Measurements from ENCODE around the gene TOMM34.

The TOMM34 gene, protein sequence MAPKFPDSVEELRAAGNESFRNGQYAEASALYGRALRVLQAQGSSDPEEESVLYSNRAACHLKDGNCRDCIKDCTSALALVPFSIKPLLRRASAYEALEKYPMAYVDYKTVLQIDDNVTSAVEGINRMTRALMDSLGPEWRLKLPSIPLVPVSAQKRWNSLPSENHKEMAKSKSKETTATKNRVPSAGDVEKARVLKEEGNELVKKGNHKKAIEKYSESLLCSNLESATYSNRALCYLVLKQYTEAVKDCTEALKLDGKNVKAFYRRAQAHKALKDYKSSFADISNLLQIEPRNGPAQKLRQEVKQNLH

DNA sequence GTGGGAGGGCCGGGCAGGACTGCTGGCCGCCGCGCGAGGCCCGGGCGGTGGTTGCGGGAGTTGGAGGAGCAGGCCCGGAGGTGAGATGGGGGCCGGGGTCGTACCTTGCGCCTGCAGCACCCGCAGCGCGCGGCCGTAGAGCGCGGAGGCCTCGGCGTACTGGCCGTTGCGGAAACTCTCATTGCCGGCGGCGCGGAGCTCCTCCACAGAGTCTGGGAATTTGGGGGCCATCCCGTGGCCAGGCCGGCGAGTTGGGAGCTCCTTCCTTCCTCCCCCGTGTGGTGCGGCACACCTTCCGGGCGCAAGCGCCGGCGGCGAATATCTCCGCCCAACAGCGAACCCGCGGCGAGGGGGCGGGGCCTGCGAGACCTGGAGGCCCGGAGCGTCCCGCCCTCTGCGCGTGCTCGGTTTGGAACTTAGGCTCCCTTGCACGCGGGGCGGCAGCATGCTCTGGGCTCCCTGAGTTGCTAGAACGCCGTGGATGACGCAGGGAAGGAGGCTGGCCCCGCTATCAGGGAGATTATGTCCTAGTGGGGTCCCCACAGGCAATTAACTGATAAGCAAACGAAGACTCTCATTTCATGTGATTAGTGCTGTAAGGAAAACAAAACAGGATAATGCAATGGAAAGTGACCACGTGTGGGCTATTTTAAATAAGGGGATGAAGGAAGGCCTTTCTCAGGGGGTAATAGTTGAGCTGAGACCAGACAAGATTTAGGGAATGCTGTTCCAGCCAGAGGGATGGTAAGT lies at the start of gene TOMM34:
Gene TOMM34, minus strand, starts transcription at position 295 of the 750 bp plus-strand sequence. Its CDS starts 64 bp downstream, at position 231.
- peak; percentile 81 to 92 for DNase-seq

DNA sequence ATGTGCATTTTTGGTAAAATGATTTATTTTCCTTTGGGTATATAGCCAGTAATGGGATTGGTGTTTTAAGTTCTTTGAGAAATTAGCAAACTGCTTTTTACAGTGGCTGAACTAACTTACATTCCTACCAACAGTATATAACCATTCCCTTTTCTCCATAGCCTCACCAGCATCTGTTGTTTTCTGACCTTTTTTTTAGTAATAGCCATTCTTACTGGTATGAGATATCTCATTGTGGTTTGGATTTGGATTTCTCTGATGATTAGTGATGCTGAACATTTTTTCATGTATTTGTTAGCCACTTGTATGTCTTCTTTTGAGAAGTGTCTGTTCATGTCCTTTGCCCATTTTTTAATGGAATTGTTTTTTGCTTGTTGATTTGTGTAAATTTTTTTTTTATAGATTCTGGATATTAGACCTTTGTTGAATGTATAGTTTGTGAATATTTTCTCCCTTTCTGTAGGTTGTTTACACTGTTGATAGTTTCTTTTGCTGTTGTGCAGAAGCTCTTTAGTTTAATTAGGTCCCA lies 48.4 kb upstream of the TOMM34 start:
- no peak for DNase-seq

DNA sequence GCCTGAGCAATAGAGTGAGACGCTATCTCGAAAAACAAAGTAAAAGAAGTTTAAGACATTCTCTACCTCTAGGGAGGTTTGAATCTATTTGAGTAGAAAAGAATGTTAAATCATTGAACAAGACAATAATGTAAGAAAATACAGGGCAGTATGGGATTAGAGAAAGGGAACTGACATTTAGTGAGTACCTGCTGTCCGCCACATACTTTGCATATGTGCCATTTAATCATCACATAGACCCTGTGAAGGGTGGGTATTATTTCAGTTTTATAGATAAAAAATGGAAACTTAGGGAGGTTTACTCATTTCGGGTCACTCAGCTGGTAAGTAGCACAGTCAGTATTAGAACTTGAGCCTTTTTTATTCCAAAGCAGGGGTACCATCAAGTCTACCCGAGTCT lies 37.5 kb upstream of the TOMM34 start:
- no peak for DNase-seq

DNA sequence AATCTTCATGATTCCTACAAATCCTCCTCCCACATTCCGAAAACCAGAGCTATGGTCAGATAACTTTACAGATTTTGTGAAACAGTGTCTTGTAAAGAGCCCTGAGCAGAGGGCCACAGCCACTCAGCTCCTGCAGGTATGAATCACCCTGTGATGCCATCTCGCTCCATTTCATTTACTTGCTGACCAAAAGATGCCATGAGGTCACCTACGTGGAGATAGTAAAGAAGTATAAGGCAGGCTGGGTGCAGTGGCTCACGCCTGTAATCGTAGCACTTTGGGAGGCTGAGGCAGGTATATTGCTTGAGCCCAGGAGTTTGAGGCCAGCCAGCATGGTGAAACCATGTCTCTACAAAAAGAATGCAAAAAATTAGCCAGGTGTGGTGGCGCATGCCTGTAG lies 37.0 kb upstream of the TOMM34 start:
- DNase-seq = no peak

DNA sequence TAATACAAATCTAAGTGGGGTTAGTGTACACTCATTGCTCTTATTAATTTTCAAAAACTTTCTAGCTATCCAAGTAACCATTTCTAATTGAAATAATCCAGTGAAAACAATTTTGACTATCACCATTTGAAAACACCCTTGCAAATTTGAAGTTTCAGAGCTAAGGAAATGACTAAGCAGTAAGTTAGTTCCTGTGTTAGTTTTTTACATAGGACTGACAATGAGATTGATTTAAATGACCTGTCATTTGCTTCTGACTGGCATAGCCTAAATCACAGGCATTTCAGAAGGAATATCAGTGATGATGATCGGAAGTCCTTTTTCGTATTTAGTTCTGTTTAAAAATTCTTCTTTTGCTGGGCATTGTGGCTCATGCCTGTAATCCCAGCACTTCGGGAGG lies 33.1 kb upstream of the TOMM34 start:
- DNase-seq = peak in 1 of 2 experiments; percentile 58

DNA sequence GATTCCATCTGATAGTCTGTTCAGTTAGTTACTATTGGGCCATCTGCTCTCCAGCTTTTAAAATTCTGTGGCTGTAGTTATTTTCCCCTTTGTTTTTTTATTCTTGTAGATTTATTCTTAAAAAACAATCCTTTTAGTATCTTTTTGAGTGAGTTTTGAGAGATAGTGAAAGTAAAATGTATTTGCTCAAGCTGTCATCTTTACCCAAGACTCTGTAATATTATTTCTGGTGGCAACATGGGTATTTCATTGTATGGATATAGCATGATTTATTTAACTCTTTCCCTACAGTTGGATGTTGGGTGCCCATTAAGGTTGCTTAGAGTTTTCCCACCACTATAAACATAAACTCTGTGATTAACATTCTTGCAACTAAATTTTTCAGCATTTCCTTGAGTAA lies 30.8 kb upstream of the TOMM34 start:
- DNase-seq = no peak

DNA sequence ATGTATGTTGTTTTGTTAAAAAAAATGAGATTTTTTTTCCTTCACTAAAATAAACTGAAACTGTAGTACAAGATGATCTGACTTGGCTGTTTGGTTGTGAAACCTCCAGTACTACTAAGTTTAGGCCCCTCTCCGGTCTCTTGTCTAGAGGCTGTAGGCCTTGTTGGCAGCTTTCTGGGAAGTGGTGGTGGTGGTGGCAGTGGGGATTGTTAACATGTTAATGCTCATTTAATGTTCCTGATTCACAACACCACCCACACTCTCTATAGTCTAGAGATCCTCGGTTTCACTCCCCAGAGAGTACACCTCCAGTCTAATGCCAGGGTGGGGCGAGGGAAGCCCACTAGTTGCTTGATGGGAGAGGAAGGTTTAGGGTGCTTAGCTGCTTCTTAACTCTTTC lies 30.2 kb upstream of the TOMM34 start:
- no peak for DNase-seq

DNA sequence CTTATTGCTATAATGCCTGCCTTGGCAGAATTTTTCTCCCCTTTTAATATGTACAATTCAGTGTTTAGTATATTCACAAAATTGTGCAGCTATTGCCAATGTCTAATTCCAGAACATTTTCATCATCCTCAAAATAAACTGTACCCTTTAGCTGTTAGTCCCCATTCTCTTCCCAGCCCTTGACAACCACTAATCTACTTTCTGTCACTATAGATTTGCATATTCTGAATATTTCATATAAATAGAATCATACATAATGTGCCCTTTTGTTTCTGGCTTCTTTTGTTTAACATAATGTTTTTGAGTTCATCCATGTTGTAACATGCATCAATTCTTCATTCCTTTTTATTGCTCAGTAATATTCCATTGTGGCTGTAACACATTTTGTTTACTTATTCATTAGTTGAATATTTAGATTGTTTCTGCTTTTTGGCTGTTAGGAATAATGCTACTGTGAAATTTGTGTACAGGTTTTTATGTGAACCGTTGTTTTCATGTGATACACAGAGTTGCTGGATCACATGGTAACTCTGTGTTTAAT lies 28.5 kb upstream of the TOMM34 start:
- DNase-seq = no peak

DNA sequence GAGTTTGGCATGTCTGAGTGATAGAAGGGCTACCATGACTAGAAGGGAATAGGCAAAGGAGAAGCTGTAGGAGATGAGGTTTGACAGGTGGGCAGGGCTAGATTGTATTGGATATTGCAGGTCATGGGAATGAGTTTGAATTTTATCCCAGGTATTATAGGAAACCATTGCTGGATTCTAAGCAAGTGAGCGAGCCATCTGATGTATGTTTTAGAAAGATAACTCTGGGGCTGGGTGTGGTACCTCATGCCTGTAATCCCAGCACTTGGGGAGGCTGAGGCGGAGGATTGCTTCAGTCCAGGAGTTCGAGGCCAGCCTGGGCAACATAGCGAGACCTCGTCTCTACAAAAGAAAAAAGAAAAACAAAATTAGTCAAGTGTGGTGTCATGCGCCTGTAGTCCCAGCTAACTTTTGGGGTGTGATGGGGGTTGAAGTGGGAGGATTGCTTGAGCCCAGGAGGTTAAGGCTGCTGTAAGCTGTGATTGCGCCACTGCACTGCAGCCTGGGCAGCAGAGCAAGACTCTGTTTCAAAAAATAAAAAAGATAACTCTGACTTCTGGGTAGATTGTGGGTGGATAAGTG lies 23.0 kb upstream of the TOMM34 start:
- no peak for DNase-seq

DNA sequence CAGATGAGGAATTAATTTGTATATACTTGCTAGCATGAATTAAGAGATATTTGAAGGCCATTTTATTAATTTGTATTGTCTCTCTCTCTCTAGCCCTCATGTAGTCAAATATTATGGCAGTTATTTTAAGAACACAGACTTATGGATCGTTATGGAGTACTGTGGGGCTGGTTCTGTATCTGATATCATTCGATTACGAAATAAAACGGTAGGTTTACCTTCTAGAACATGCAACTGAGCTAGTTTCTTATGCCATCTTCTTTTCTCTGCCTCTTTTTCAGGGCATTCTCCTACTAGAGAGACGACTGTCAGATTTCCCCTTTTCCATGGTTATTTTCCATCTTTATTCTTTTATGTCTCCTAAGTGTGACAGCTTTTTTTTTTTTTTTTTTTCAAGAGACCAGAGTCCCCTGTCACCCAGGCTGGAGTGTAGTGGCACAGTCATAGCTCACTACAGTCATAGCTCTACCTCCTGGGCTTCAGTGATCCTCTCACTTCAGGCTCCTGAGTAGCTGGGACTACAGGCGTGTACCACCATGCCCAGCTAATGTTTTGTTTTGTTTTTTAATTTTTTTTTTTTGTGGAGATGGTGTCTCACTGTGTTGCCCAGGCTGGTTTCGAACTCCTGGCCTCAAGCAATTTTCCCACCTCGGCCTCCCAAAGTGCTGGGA lies 21.7 kb upstream of the TOMM34 start:
- no peak for DNase-seq

DNA sequence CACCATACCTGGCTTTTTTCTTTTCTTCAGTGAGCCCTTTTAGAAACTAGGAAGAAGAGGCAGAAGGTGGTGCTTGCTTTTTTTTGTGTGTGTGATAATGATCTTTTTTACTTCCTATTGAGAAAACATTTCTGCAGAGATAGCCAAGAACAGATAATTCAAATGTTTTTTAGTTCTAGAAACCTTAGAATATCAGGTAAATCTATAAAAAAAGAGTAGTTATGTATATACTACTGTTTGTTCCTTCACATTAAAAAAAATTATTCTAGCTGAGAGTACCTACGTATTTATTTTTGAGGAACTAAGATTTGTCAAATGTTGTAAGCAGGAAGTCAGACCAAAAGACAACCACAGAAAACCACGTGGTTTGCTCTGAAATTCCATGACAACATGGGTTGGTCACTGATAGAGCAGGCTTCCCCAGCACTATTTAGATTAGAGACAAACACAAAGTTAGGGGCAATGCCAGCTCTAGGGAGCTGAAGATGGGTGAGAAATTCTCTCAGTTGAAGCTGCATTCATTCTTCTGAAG lies 19.0 kb upstream of the TOMM34 start:
- no peak for DNase-seq

DNA sequence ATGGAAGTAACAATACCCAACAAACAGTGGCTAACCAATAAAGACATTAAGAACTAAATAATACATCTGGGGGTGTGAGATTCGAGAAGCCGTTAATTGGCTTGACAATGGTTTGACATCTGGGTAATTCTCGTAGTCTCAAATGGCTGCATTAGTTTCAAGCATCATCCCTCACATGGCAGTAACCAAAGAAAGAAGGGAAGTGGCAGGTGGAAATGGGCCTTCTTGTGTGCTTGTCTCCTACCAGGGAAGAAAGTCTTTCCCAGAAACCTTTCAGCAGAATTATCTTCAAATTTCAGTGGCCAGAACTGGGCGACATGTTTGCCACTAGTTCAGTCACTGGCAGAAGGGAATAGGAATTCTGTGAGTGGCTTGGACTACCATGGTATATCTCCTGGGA lies 16.5 kb upstream of the TOMM34 start:
- DNase-seq = no peak

DNA sequence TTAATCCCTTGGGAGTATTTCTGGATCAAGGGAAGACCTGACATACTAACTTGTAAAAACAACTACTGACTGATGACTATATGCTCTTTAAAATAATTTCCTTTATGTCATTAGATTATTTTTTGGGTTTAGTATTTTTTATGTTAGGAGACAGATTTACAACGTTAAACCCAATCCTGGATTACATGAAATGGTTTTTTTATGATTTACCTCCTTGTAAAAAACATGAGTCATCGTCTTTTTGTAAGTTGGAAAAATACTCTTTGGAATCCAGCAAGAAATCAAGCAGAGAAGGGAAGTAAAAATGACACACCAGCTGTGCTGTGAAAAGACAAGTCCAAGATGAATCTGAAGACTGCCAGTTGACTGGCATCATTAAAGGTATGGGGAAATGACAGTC lies 12.9 kb upstream of the TOMM34 start:
- no peak for DNase-seq

DNA sequence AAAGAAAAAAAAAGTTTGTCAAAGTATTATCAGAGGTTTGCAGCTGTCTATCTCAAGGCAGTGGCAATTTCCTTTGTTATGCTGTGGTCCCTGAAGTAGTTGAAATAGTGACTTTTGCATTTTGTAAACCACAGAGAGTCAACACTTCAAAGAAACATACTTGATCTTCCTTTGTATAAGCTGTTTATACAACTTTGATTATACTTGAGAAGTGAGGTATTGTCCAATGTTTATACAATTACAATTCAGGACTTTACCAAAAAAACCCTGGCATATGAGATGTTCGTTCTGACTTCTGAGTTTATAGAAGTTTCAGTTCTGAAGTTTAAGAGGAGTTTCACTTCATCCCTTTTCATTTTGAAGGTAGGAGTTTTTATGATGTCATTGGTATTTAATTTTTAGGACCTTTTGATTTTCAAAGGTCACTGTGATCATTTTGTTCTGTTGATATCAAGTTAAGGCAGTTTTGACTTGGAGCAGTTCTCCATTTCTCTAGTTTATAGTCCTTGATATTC lies 10.1 kb upstream of the TOMM34 start:
- no peak for DNase-seq

DNA sequence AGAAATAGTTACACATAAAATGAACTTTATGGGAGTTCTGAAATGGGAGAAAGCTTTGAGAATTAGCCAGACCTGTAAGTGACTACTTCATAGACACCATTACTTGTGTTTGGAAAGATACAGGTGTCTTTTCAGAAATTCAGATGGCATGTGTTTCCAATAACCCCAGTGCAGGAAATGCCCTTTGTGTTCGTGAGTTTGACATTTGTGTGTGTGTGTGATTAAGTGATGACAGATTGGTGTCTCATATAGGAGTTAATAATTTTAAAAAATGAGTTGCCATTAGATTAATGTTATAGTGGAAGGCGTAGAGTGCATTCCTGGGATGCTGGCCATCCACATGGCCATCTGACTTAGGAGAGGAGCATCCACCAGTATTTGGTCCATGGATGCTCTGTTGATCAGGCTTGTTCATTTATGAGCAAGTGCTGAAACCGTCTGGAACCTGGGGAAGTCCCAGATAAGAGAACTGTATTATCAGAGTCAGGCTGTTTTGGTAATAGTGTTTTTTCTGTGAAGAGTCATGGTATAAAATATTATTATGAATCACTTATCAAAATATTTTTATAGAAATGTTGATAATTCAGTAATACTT lies 9.2 kb upstream of the TOMM34 start:
- DNase-seq = no peak

DNA sequence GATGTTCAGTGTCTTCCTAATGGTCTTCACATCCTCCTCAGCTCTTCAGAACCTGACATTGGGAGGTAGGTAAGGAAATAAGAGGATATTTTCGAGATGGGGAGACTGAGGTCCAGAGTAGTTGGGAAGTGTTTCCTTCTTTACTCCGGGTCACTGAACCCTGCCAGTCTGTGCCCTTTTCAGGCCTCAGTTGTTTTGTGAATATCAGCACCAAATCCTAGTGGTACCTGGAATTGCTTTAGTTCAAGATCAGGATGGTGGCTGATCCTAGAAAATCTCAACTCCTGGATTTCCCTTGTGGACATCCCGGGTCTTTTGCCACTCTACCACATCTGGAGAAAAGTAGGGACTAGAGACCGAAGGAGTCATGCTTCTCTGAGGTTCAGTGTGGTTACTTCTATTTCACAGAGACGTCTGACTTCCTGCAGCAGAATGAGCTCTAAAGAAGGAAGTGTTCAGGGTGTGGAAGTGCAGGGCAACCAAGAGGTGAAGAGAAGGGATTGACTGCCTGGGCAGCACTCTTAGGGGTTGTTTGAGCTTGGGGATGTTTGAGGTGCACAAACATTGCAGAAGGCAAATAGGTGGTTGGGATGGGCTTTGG lies 7.1 kb upstream of the TOMM34 start:
- DNase-seq = no peak

DNA sequence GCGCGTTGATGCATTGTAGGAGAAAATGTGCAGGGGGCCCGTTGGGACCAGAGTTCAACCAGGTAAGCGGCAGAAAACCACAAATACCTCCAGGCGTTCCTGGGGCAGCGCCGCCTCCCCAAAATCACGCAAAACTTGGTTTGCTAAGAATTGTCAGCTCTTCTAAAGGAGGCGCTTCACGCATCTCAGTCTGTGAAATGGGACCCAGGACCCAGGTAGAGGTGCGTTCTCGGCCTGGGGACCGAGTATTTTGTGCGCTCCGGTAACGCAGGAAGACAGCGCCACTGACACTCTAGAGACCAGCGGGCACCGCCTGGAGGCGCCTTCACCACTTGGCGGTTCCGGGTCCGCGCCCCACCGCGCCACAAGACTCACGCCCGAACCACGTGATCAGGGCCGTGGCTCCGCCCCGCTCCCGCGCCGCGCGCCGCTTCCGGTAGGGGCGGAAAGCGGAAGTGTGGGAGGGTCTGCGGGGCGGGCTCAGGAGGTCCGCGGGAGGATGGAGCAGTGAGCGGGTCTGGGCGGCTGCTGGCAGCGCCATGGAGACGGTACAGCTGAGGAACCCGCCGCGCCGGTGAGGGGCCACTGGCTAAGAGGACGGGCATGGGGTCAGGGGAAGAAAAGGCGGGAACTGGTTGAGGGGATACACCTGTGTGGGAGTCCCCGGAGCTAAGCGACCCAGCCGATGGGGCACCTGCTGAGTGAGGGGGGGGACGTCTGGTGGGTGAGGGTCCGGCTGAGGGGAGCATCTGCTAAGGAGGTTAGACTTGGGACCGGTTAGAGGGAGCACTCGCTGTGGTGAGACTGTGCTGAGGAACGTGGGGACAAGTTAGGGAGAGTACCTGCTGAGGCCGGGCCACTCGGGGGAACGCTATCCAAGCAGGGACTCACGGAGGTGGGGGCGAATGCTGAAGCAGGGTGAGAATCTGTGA lies 6.1 kb upstream of the TOMM34 start, which contains the start of gene STK4:
Gene STK4, plus strand, starts transcription at position 483 of the 932 bp plus-strand sequence. Its CDS starts 57 bp downstream, at position 540.
- peak; percentile 81 to 82 for DNase-seq

DNA sequence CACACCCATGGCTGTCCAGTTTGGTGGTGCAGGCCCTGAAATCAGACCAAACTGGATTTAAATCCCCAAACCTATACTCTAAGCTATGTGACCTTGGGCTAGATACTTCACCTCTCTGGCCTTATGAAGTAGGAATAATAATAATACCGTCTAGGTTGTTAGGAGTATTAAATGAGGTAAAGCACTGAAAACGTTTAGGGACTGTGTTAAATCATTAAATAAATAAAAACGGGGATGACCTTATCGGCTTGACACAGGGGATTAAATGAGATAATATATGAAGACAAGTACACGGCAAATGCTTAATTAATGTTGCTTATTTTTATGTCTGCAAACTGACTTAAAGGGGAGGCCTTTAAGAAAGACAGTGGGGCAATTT lies 5.4 kb upstream of the TOMM34 start:
- no peak for DNase-seq

DNA sequence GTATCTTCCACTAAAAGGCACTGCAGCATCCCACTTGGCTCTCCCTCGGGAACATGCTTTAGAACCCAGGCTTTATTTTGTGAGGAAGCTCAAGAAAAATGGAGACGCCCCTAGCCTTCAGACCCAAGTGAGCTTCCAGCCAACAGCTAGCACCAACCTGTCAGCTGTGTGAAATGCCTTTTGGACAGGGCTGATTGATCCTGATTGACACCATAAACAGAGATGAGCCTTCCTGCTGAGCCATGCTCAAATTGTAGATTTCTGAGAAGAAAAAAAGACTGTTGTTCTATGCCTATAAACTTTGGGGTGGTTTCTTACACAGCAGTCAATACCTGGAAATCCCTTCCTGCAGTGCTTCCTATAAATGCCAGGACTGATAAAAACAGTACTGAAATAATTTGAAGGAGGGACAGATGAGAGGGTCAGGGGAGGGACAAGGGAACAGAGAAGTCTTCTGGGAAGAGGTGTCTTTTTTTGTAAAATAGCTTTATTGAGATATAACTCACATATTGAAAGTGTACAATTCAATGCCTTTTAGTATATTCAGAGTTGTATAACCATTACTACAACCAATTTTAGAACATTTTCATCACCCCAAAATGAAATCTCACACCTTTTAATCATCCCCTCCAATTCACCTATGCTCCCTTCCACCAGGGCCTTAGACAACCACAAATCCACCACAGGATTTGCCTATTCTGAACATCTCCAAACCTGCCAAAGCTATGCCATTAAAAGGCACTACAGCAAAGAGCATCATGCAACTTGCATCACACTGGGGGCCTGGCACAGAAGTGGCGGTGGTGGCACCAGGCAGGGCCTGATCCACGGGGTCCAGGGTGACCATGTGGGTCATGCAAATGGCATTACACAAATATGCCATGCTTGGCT lies 3.4 kb upstream of the TOMM34 start:
- no peak for DNase-seq
